IPS-NIHi7 (cell line): ENCODE results near the gene KLHL24.
"Not testable (repeated sequence)": the region's sequence is repeated elsewhere in the genome, so short reads cannot be mapped to it uniquely, and the experiment has no call there.

Source experiments
- DNase-seq: peaks from one replicate; pipeline ENCODE4 v3.0.0; 2012; ENCODE audit warnings: mixed read lengths; ENCODE audit errors: extremely low spot score

The KLHL24 gene

DNA sequence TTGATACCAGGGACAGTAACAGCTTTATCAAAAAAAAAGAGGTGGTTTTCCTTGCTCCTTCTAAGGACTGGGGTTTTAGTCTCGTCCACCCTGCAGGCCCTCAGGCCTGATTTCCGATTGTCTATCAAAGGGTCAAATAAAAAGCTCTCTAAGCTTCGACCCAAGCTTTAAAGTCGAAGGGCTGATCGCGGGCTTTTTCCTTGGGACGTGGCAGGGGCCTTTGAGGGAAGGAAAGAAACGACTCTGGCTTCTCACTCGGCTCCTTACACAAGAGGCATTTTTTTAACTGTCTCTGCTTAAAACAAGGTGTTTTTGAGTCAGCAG, 354 bp upstream of the KLHL24 start:
- no peak for DNase-seq

DNA sequence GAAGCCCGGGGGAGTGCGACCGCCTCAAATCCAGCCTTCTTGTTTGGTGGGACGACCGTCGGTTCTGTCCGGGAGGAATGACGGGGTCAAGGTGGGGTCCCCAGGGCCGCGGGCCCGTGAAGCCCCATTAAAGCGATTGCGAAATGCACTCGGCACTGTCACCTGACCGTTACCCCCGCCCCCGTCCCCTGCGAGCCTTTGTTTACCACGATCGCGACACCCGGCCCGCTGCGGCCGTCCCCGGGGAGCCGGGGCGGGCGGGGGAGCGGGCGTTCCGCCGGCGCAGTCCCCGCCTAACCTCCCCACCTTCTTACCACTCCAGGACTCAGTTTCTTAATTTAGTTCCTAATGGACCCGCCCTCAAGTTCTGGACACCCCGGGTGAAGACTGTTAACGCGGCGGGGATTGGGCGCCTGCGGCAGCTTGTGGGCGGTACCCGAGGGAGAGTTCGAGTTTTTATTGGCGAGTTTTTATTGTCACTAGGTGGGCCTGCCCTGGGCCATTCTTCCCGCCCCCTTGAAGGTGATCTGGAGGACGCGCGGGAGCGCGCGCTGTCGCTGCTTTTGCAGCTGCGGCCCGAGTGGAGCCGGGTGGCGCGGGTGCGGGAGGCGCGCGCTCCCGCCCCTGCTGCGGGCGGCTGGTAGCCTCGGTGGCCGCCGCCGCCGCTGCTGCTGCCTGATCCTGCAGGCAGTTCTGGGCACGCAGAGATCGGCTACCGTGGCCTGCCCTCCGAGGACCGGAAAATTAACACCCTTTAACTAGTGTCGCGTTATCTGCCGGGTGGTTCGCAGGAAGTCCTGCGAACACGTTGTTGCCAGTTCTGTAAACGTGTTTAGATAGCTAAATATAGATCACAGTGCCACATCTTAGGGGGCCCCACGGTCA, 1.0 kb downstream of the KLHL24 start:
- peak; percentile 89 for DNase-seq

DNA sequence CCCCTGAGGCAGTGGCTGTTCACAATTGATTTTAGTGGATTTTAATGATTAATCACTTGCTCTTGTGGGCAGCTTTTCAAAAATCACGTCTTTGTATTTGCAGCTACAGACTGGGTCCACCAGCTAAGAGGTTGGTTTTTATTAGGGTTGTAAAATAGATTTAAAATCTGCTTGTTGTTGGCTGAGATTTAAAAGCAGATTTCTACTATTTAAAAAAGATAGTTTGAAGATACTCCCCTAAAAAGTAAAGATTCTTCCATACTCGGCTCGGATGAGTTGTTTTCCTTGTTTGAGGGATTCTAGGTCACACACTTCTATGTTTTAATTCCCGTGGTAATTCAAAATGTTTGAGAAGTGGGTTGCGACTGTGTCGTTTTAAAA, 1.7 kb downstream of the KLHL24 start:
- DNase-seq = no peak

DNA sequence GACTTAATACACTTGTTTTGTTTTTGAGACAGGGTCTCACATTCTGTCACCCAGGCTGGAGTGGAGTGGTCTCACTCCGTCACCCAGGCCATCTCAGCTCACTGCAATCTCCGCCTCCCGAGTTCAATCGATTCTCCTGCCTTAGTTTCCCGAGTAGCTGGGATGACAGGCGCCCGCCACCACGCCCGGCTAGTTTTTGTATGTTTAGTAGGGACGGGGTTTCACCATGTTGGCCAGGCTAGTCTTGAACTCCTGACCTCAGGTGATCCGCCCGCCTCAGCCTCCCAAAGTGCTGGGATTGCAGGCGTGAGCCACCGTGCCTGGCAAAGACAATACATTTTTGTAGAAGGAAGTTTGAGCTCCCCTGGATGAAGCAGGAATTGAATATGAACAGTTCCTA, 2.2 kb downstream of the KLHL24 start:
- DNase-seq = not testable (repeated sequence)

DNA sequence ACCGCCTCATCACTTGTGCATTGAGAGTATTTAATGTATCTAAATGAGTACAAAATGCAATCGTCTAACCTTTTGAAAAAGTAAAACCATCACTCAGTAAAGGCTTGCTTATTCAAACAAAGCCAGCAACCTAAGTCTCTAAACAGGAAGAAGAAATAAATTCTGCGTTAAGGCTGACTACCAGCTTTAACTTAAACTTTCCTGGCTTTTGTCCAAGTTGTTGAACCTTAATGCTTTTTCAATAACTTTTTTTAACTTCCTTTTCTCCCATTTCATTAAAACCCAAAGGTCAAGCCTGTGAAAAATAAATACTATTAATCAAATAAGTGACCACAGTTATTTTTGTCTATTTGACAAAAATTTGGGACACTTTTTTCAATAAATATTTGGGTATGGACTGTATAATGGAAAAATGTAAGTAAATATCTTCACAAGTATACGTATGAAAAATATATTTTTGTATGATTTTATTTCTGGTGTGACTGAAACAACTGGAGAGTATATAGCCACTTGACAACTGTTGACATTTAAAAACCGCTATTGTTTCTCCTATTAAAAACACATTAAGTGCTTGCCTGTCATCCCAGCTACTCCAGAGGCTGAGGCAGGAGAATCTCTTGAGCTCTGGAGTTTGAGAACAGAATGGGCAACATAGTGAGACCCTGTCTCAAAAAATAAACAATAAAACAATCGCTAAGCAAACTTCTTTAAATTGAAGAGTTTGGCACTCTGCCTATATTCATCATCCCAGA, 2.9 kb downstream of the KLHL24 start:
- DNase-seq = no peak

DNA sequence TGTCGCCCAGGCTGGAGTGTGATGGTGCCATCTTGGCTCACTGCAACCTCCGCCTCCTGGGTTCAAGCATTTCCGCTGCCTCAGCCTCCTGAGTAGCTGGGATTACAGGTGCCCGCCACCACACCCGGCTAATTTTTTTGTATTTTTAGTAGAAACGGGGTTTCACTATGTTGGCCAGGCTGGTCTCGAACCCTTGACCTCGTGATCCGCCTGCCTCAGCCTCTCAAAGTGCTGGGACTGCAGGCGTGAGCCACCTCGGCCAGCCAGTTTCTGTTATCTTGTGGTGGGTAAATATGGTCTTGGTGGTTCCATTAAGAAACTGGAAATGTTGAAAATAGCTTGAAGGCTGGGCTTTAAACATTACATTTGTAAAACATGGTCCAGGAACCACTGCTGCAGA, 5.2 kb downstream of the KLHL24 start:
- DNase-seq = not testable (repeated sequence)

DNA sequence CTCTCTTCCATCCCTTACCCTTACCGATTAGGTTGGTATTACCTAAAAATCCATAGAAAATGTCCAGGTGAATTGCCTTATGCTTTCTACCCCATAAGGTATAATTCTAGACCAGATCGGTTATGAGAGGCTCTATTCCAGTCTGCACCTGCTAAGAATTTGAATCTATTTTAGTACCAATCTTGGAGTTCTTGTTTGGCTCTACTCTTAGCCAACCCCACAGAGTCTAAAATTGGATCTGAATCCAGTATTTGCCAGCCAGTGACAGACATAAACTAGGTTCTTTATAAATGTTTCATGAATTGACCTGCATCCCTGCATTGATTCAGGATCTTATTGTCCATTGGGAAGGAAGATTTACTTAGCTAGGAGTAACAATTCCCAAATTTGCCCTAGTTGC, 6.5 kb downstream of the KLHL24 start:
- DNase-seq = no peak

DNA sequence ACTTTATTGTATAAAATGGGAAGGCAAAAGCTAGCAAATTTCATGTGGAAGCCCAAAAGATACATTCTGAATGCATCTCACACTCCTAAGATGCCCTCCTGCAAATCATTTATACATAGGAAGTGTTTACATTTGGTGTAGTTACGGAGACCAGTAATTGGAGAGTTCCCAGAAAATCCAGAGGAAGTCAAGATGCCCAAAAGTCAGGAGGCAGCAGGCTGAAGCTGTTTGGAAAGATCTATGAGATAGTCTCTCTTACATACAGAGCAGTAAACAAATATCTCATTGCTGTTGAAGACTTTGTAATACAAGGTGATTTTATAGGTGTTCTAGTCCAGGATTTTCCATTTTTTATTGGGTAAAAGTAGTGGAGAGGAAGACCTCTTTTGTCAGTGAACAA, 8.8 kb downstream of the KLHL24 start:
- no peak for DNase-seq

DNA sequence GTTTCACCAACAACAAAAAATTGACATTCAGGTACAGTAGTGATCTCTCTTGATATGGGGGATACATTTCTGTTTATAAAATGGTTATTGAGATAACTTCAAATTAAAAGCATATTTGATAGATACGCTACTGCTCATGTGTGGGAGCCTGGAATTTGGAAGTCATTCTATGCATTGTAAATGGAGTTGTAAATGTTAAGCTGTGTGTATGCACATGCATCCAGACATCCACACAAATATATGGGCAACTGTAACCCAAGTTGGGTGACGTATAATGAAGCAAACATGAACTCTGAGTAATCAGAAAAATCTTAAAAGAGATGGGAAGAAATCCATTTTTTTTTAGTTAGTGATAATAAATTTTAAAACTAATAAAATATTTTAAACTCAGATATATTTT, 9.8 kb downstream of the KLHL24 start:
- no peak for DNase-seq

DNA sequence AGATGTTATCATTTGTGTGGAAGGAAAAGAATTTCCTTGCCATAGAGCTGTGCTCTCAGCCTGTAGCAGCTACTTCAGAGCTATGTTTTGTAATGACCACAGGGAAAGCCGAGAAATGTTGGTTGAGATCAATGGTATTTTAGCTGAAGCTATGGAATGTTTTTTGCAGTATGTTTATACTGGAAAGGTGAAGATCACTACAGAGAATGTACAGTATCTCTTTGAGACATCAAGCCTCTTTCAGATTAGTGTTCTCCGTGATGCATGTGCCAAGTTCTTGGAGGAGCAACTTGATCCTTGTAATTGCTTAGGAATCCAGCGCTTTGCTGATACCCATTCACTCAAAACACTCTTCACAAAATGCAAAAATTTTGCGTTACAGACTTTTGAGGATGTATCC, 15.1 kb downstream of the KLHL24 start:
- no peak for DNase-seq

DNA sequence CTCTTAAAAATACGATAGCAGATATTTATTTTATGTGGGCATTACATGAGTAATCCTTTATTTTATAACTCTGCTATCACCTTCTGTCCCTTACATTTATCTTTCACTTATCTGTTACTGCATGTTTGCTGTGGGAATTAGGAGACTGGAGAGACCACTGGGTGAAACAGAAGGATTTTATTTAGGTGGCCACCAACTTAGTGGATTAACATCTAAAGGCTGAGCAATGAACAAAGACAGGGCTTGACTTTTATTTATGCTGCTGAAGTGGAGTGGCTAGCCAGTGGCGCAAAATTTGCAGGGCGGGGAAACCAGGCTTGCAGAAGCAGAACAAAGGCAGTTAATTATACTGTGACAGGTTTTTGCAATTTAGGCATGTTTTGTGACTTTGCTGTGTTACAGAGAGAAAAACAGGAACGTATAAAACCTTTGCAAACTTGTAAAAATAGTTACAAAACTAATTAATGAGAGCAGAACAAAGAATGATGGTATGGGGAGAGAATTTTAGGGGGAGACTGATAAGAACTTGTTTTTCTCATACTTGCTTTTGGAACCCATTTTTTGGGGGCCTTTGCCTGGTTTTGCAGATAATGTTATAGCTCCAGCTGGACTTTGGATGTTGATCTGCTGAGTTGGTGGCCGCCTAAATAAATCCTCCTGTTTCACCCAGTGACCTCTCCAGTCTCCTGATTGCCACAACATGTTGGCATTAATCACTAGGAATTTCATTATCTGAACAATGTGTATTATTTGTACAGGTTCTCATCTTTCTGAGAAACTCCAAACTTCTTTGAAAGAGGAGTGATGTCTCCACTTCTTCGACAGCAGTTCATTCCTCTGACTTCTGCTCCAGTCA, 18.0 kb downstream of the KLHL24 start:
- DNase-seq = no peak

DNA sequence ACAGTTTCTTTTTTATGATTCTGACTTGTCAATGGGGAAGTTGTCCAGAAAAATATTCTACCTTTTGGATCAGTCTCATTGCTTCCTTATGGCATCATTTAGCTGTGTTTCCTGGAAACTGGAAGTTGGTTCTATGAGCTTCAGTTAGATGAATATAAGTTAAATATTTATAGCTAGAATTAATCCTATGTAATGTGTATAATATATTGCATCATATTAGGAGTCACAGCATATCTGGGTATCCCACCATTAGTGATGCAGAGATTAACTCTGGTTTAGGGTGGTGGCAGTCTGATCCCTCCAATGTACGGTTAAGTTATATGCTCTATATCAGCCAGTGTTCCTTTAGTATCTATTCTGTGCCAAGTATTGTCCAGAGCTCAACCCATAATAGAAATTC, 19.3 kb downstream of the KLHL24 start:
- DNase-seq = no peak

DNA sequence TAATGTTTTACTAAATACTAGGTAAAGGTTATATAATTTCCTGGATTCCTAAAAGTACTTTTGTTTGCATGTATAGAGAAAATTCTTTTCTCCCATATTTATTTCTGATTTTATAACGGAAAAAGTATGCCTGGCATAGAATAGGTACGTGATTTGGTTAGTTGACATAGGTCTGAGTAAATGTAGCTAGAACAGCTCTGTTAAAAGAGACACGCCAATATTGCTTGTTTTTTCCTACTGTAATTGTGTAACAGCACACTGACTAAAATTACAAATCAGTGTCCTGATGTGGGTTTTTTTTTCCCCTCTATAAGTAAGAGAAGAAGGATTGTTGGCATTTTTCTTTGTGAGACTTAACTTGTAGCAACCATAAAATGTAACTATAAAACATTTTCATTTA, 26.7 kb downstream of the KLHL24 start:
- DNase-seq = no peak

DNA sequence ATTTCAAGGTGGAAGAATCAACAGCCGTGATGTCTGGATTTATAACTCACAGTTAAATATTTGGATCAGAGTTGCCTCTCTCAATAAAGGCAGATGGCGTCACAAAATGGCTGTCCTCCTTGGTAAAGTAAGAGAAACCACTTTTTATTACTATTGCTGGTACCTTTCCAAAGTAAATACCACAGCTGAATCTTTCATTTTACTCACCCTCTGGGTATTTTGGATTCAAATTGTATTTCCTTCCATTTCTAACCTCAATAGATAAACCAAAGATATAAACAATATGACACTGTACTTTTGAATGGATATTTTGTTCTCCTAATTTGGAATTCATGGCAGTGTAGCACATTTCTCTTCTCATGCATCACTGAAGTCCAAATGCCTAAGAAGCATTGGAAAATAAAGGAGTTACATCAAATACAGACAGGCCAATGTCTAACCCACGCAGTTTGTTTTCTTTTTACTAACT, 29.5 kb downstream of the KLHL24 start:
- no peak for DNase-seq

DNA sequence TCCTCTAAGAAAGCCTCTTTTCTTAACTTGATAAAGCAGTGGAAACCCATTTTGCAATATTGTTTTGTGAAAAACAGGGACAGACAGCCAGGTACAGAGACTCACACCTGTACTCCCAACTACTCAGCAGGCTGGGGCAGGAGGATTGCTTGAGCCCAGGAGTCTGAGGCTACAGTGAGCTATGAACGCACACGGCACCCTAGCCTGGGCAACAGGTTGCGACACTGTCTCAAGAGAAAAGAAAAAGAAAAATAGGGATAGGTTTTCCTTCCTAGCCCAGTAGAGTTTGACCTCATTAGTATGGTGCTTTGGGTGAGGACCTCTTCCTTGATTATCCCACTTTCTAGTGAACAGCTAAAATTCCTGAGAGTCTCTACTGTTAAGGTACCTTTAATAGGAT, 44.6 kb downstream of the KLHL24 start:
- DNase-seq = no peak

DNA sequence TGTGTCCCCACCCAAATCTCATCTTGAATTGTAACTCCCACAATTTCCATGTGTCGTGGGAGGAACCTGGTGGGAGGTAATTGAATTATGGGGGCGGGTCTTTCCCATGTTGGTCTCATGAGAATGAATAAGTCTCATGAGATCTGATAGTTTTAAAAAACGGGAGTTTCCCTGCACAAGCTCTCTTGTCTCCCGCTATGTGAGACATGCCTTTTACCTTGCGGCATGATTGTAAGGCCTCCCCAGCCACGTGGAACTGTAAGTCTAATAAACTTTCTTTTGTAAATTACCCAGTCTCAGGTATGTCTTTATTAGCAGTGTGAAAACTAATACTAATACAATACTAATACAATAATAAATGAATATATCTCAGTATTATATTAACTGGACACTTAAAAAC, 52.3 kb downstream of the KLHL24 start:
- no peak for DNase-seq

DNA sequence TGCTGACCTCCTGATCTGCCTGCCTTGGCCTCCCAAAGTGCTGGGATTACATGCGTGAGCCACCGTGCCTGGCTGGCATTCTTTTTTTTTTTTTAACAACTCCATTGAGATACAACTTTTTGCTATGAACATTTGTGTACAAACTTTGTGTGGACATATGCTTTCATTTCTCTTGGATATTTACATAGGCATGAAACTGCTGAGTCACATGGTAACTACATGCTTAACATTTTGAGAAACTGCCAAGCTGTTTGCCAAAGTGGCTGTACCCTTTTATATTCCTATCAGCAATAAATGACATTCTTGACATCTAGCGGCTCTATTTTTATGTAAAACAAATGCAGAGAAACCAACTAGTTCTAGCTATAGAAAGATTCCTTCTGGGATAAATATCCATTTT, 53.5 kb downstream of the KLHL24 start:
- DNase-seq = no peak

DNA sequence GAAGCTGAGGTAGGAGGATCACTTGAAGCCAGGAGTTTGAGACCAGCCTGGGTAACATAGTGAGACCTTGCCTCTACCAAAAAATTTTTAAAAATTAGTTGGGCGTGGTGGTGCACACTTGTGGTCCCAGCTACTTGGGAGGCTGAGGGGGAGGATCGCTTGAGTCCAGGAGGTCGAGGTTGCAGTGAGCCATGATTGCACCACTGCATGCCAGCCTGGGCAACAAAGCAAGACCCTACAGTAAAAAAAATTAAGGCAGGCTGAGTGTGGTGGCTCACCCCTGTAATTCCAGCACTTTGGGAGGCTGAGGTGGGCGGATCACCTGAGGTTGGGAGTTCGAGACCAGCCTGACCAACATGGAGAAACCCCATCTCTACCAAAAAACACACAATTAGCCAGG, 54.2 kb downstream of the KLHL24 start:
- DNase-seq = not testable (repeated sequence)

DNA sequence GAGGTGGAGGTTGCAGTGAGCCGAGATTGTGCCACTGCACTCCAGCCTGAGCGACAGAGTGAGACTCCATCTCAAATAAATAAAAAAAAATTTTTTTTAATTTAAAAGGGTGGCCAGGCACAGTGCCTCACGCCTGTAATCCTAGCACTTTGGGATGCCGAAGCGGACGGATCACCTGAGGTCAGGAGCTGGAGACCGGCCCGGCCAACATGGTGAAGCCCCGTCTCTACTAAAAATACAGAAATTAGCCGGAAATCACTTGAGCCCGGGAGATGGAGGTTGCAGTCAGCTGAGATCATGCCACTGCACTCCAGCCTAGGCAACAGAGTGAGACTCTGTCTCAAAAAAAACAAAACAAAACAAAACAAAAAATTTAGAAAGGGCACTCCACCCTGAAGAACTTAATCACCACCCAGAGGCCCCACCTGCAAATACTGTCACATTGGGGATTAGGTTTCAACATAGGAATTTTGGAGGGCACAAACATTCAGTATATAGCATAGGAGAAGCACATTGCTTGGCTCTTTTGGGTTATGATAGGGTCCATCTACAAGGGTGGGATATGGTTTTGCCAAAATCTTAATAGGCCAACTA, 55.1 kb downstream of the KLHL24 start:
- DNase-seq = no peak

DNA sequence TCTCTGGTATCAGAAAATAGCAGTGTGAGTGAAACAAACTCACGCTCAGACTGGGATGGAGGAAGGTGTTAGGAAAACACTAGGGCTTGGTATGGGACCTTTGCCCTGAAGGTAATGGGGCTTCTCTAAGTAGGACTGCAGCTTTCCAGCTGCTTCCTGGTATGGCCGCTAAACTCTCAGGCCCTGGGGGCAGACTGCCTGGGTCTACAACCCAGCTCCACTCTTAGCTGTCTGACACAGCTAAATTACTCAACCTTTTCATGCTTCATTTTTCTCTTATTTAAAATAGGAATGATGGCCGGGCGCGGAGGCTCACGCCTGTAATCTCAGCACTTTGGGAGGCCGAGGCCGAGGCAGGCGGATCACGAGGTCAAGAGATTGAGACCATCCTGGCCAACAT, 57.0 kb downstream of the KLHL24 start:
- no peak for DNase-seq

DNA sequence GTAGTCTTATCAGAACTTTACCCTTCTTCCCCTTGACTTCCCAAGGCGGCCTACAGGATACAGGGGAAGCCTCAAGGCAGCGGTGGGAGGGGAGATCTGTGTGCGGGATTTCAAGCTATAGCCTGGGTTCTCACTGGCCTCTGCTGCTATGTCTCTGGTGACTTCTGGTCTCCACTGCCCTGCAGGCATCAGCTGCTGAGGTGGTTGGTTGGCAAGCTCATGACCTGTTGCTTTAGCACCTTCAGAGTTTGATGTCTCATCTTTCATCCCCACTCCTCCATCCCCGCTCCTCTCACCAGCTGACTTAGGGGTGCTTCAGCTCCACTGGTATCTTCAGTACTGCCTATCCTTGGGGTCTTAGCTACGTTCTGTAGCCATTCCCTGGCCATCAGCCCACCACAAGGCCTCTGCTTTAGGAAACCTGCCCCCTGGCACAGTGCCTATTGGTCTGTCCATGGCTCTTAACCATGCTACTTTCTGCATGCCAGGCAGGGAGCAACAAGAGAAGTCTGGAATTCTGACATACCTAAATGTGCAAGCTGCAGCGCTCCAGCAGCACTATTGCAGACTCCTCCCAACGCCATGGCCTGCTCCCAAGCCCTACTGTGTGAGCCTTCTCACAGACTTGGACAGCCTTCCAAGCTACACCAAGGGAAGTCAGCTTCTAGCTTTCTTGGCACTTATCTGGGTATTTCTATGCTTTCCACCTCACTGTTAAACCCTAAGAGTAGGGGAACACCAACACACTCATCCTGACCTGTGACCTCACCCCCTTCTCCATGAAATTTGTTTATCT, 60.3 kb downstream of the KLHL24 start:
- no peak for DNase-seq
